GM12872 (cell line): Measurements from ENCODE around the gene MINPP1.

ENCODE experiments used
- CTCF ChIP-seq: IDR thresholded peaks from 3 replicates; pipeline ENCODE4 v1.5.1; 2011; ENCODE audit warnings: low read depth, mild to moderate bottlenecking, low read length, moderate library complexity; ENCODE audit not compliant: insufficient read depth

Gene MINPP1

GRCh38 chr10:87578160-87578841, 73.6 kb downstream of the MINPP1 start:
- no peak for TF ChIP-seq CTCF

GRCh38 chr10:87578842-87579401, 74.2 kb downstream of the MINPP1 start:
- TF ChIP-seq CTCF, result no peak

- TF ChIP-seq CTCF, result no peak
These were observed 74.9 kb downstream of the MINPP1 start for GRCh38 chr10:87579563-87579962.

GRCh38 chr10:87580016-87580415, 75.3 kb downstream of the MINPP1 start:
- TF ChIP-seq CTCF, result no peak

- TF ChIP-seq CTCF, result no peak
These were observed 81.1 kb downstream of the MINPP1 start for GRCh38 chr10:87585565-87586514.

GRCh38 chr10:87589645-87590051, 85.0 kb downstream of the MINPP1 start:
- TF ChIP-seq CTCF, result no peak
